Muscle layer of duodenum (tissue), 2 donors: Measurements from ENCODE around the gene SCTR.

ENCODE experiments used
- H3K27ac ChIP-seq: one replicate; pipeline ENCODE4 v1.7.0; 2013; ENCODE audit warnings: mild to moderate bottlenecking, low read length
- H3K27me3 ChIP-seq: one replicate; pipeline ENCODE4 v1.7.0; 2013; ENCODE audit warnings: low read depth, mild to moderate bottlenecking, control low read depth, low read length
- H3K36me3 ChIP-seq, 2 donors: one replicate each; pipeline ENCODE4 v1.7.0; 2013; ENCODE audit warnings: low read length in 2 of 2, control low read depth in 1 of 2, mild to moderate bottlenecking in 1 of 2; ENCODE audit not compliant: insufficient read depth in 2 of 2, control insufficient read depth in 1 of 2
- H3K4me1 ChIP-seq, 2 donors: one replicate each; pipeline ENCODE4 v1.7.0; 2013; ENCODE audit warnings: low read length in 2 of 2, mild to moderate bottlenecking in 2 of 2, control low read depth in 1 of 2, moderate library complexity in 1 of 2; ENCODE audit not compliant: insufficient read depth in 2 of 2, control insufficient read depth in 1 of 2
- H3K4me3 ChIP-seq, 2 donors: one replicate each; pipeline ENCODE4 v1.7.0; 2013; ENCODE audit warnings: low read length in 2 of 2, low read depth in 1 of 2, mild to moderate bottlenecking in 1 of 2
- H3K9me3 ChIP-seq, 2 donors: one replicate each; pipeline ENCODE4 v1.7.0; 2013; ENCODE audit warnings: low read length in 2 of 2, control low read depth in 1 of 2, mild to moderate bottlenecking in 1 of 2; ENCODE audit not compliant: control insufficient read depth in 1 of 2
- donor health status: healthy.

Gene SCTR

DNA sequence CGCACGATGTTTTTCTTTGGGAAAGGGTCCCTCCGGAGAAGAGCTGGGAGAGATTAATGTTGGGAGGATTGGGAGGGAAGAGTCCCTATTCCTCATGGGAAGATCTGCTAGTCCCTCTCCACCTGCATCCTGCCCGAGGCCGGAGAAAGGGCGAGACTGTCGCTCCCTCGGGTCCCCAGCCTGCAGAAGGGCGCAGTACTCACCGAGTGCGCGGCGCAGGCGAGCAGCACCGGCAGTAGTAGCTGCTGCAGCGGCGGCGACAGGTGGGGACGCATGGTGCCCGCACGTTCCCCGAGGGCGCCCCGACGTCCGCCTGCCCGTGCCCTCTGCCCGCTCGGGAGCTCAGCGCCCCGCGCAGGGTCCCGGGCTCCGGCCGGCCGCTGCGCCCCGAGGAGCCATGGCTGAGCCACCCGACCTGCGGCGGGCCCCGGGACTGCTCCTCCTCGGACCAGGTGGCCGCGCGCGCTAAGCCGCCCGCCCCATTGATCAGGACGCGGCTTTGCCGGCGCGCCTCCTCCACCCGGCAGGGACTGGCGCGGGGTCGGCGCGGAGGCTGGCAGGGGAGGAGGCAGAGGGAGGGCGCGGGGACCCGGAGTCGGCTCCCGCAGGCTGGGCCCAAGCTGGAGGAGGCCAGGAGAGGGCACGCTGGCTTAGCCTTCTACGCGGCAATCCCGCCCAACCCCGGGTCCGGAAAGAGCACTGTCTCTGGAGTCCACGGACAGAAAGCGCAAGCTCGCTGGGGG lies at the start of gene SCTR:
TSS of gene SCTR (minus strand) at position 532 of the 743 bp plus-strand sequence. CDS start at position 275, 257 bp downstream.
- Histone ChIP-seq H3K4me3 (peak within 1 kb of the TSS; percentile 32 to 55), H3K27me3 (peaks cover 8% of the 10 kb centered on the region)

DNA sequence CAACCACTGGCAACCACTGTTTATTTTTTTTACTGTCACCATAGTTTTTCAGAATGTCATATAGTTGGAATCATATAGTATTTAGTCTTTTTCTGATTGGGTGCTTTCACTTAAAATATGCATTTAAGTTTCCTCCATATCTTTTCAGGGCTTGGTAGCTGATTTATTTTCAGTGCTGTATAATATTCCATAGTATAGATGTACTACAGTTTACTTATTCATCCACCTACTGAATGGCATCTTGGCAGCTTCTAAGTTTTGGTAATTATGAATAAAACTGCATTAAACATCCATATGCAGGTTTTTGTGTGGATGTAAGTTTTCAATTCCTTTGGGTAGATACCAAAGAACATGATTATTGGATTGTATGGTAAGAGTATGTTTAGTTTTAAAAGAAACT lies 43.0 kb upstream of the SCTR start:
- no peaks in the 10 kb centered on the region for H3K36me3 ChIP-seq
- peaks cover 0 to 4% of the 10 kb centered on the region in 2 donors for H3K4me1 ChIP-seq
- H3K27me3 ChIP-seq: no peaks in the 10 kb centered on the region
- H3K9me3 ChIP-seq: peaks cover 0 to 3% of the 10 kb centered on the region in 2 donors
- no peak overlapping the region for H3K27ac ChIP-seq
- H3K4me3 ChIP-seq: no peak overlapping the region

More for the DNA sequence above, at the start of gene SCTR:
- H3K9me3 ChIP-seq: no peaks in the 10 kb centered on the region
- H3K4me1 ChIP-seq: peaks cover 0 to 10% of the 10 kb centered on the region in 2 donors
- H3K27ac ChIP-seq: no peak within 1 kb of the TSS
- no peaks in the 10 kb centered on the region for H3K36me3 ChIP-seq

DNA sequence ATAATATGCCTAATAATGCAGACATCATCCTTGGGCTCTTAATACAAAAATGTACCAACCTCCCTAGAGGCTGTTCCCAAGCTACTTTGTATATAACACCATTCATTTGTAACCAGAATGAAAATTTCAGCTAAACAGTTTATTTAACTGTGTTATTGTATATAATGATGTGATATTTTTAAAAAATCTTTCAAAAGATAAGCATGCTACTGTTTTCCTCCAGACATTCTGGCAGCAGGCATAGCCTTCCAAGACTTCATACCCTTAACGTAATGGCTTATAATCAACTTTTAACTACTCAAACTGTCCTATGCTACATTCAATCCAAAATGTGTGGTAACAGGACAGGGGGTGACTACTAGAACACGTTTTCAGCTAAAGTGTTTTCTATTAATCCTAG lies 41.2 kb upstream of the SCTR start:
- no peaks in the 10 kb centered on the region for H3K27me3 ChIP-seq
- peaks cover 0 to under 1% of the 10 kb centered on the region in 2 donors for H3K4me1 ChIP-seq
- no peak overlapping the region for H3K4me3 ChIP-seq
- H3K27ac ChIP-seq: no peak overlapping the region
- H3K36me3 ChIP-seq: no peaks in the 10 kb centered on the region
- peaks cover 0 to 3% of the 10 kb centered on the region in 2 donors for H3K9me3 ChIP-seq

DNA sequence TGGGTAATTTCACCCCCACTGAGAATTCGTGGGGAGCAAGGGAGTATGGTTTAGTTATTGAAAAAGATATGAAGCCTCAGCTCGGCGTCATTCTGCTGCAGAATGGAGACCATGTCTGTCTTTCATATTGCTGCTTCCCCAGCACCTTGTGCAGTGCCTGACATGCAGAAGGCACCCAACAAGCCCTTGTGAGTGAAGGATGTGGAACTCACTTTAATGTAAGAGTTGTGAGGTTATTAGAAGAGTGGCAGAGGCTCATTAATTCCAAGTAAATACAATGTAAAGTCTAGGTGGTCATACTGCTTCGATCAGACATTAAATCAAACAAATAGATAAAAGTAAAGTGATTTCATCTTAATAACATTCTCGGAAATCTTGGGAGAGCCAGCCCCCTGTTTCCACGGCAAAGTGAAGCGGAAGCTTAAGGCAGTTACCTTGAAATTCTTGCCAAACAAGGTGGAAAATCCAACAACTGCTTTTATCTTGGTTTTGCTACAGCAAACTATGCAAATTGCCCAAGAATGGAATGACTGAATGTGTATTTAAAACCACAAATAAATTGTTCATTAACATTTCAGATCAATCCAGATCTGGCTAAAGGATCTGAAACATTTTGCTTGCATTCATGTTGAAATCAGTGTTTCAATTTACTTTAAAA lies 29.5 kb upstream of the SCTR start:
- Histone ChIP-seq H3K27ac (no peak overlapping the region), H3K36me3 (no peaks in the 10 kb centered on the region), H3K4me1 (peaks cover 0 to 6% of the 10 kb centered on the region in 2 donors), H3K9me3 (no peaks in the 10 kb centered on the region), H3K27me3 (no peaks in the 10 kb centered on the region), H3K4me3 (no peak overlapping the region)

DNA sequence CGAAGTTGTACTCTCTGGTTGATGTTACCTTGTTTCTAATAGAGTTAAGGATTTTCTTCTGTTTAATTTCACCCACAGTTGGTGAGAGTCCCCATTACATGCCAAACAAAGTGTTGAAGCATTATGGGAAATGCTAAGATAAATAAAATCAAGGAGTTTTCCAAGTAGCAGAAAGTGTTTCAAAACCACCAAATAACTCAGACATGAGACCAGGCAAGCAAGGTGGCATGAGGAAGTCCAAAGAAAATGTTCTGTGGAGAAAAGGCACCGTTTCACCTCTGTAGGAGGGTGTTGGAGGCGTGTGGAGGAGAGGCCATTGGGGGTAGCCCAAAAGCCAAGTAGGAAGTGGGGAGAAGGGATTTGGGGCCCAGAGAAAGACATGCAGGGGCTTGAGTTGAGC lies 28.6 kb upstream of the SCTR start:
- Histone ChIP-seq H3K4me3 (no peak overlapping the region), H3K9me3 (no peaks in the 10 kb centered on the region), H3K27me3 (no peaks in the 10 kb centered on the region), H3K4me1 (peaks cover 0 to 6% of the 10 kb centered on the region in 2 donors), H3K27ac (no peak overlapping the region), H3K36me3 (no peaks in the 10 kb centered on the region)

DNA sequence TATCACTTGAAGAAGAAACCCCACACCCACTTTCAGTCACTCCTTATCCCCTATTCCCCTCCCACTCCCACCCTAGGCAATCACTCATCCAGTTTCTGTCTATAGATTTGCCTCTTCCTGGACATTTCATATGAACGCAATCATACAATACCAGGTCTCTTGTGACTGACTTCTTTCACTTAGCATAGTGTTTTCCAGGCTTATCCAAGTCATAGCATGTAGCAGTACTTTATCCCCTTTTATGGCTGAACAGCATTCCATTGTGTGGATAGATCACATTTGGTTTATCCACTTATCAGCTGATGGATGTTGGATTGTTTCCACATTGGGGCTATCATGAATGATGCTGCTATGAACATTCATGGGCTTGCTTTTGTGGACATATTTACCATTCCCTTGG lies 26.6 kb upstream of the SCTR start:
- H3K4me3 ChIP-seq: no peak overlapping the region
- no peaks in the 10 kb centered on the region for H3K27me3 ChIP-seq
- H3K4me1 ChIP-seq: peaks cover 0 to 8% of the 10 kb centered on the region in 2 donors
- no peaks in the 10 kb centered on the region for H3K36me3 ChIP-seq
- no peaks in the 10 kb centered on the region for H3K9me3 ChIP-seq
- no peak overlapping the region for H3K27ac ChIP-seq

DNA sequence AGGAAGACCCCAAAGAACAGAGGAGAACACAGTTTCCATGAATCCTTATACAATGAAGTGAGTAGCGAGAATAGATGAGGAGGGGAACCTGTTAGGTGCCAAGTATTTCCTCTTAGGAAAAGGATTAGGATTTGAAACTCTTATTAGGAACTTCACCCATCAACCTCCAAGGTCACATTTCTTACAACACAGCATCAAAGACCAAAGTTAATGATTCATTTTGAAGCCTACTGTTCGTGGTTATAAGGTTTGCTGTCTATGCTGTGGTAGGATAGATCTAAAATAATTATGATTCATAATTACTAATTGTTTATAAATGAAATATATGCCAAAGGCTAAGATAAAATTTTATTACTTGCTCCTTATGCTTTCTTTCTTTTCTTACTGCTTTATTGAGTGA lies 26.1 kb upstream of the SCTR start:
- Histone ChIP-seq H3K36me3 (no peaks in the 10 kb centered on the region), H3K4me3 (no peak overlapping the region), H3K4me1 (peaks cover 0 to 13% of the 10 kb centered on the region in 2 donors), H3K27me3 (no peaks in the 10 kb centered on the region), H3K9me3 (no peaks in the 10 kb centered on the region), H3K27ac (no peak overlapping the region)

DNA sequence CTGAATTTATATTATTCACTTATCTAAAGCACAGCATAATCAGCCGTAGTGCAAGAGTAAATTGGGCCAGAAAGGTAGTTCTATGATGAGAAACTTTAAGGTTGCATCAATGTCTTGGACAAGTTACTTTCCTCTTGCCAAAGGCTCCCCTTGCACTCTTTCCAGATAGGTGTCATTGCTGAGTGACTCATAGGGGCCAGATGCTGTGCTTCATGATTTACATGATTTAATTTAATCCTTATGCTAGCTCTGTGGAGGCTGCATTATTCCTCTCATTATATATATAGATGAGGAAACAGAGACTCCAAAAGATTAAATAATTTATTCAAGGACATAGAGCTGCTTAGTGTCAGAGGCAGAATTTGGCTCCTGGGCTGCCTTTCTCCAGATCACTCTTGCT lies 25.0 kb upstream of the SCTR start:
- H3K36me3 ChIP-seq: no peaks in the 10 kb centered on the region
- no peaks in the 10 kb centered on the region for H3K9me3 ChIP-seq
- H3K27ac ChIP-seq: no peak overlapping the region
- H3K4me3 ChIP-seq: no peak overlapping the region
- no peaks in the 10 kb centered on the region for H3K27me3 ChIP-seq
- peaks cover 6 to 18% of the 10 kb centered on the region in 2 donors for H3K4me1 ChIP-seq

DNA sequence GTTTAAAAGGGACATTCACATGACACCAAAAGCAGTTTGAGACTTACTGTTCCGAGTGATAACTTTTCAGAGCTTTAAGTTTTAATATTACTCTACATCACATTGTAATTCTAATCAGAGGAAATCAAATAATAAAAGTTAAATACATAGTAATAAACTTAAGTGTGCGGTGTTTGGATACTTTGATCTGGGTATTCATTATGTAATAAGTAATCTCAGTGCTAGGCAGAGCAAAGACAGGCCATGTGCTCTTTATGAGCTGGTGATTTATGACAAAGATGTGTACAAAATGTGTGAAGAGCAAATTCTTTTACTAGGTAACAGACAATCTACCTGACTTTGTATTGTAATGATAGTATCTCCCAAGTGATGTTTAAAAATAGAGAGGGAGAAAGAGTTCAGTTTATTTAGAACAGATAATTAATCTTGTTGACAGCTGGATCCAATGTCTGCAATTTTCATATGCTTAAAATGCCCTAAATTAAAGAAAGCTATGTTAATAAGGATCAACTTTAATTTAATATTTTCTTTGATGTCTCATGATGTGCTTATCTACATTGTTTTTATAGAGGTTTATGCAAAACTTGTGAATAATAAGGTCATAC lies 24.3 kb upstream of the SCTR start:
- Histone ChIP-seq H3K4me1 (peaks cover 9 to 18% of the 10 kb centered on the region in 2 donors), H3K36me3 (no peaks in the 10 kb centered on the region), H3K27me3 (no peaks in the 10 kb centered on the region), H3K9me3 (no peaks in the 10 kb centered on the region), H3K4me3 (no peak overlapping the region), H3K27ac (no peak overlapping the region)

DNA sequence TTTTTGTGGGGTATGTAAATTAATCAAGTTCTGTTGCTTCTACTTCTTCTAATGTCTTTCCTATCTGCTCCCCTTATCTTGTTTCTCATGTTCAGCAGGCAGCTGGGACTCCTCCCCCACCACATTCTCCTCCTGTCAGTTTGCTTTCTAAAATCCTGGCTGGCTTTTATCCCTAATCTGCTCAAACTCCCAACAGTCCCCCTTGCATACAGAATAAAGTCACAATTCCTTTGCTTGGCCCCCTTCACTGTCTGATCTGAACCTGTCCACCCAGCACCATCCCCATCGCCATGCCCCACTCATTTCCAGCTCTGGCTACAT lies 22.1 kb upstream of the SCTR start:
- no peak overlapping the region for H3K4me3 ChIP-seq

DNA sequence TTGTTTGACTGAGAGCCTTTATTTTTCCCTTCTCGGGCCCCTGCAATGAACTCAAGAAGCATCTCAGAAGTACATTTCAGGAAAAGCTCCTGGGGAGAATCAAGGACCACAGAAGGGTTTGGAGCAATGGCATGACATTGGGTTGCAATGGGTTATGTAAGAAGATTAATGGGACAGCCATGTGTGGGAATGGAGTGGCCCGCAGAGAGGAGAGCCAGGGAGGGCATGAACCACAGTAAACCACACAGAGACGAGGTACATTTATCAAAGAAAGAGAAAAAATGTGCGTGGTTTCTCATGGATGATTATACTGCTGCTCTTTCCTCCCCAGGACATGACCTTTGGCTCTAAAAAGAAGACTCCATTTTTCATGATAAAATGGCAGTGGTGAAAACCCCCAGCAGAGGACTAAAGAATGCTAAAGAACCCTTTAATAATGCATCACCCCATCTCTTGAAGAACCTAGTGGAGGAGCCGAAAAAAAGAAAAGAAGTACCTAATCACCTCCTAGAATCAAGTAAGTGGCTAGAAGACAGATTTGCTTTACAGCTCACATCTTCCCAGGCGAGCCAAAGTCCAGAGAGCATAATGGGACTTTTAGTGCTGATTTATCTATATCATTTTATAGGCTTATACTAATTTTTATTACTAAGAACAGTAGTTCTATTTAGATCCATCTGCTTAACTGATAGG lies 21.6 kb upstream of the SCTR start:
- H3K4me3 ChIP-seq: no peak overlapping the region
- no peaks in the 10 kb centered on the region for H3K27me3 ChIP-seq
- no peaks in the 10 kb centered on the region for H3K36me3 ChIP-seq
- no peak overlapping the region for H3K27ac ChIP-seq
- H3K4me1 ChIP-seq: peaks cover 9 to 18% of the 10 kb centered on the region in 2 donors
- H3K9me3 ChIP-seq: no peaks in the 10 kb centered on the region

More for the DNA sequence above, 22.1 kb upstream of the SCTR start:
- Histone ChIP-seq H3K27me3 (no peaks in the 10 kb centered on the region), H3K27ac (no peak overlapping the region), H3K36me3 (no peaks in the 10 kb centered on the region), H3K9me3 (no peaks in the 10 kb centered on the region), H3K4me1 (peaks cover 9 to 18% of the 10 kb centered on the region in 2 donors)
